Transverse colon (tissue), 3 donors: ENCODE data around the gene RCSD1.

Experiments used
- EP300 ChIP-seq: sonication (generic); formaldehyde crosslinking; IDR thresholded peaks from one replicate; pipeline ENCODE4 v1.6.1; 2017; ENCODE audit warnings: antibody characterized with exemption, low read depth
- POLR2A ChIP-seq: fragments of 450-650 bp; IDR thresholded peaks from one replicate; pipeline ENCODE4 v1.6.1; 2016; ENCODE audit warnings: antibody characterized with exemption, mild to moderate bottlenecking, moderate library complexity
- TF ChIP-seq, protein P1 (sequence below), 5 experiments: fragments of 200-600 bp in 3 of 5; fragments of 450-650 bp in 2 of 5; sonication (generic) in 3 of 5; IDR thresholded peaks; 1 replicate in 2 of 5; 2 replicates in 3 of 5; pipeline ENCODE4 v1.5.1; 2016 to 2017; ENCODE audit warnings: antibody characterized with exemption in 5 of 5, inconsistent platforms in 3 of 5, mild to moderate bottlenecking in 2 of 5, moderate library complexity in 1 of 5

DNA sequence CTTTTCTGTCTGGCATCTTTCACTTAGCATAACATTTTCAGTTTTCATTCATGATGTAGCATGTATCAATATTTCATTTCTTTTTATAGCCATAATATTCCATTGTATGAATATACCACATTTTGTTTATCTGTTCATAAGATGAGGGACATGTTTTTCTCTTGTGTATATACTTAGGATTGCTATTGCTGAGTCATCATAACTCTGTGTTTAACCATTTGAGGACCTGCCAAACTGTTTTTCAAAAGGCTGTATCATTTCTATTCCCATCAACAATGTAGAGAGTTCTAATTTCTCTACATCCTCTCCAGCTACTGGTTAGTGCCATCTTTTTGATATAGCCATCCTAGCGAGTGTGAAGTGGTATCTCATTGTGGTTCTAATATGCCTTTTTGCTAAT, 118.0 kb downstream of the RCSD1 start:
- TF ChIP-seq POLR2A (no peak), EP300 (no peak)
- TF ChIP-seq, protein P1, sequence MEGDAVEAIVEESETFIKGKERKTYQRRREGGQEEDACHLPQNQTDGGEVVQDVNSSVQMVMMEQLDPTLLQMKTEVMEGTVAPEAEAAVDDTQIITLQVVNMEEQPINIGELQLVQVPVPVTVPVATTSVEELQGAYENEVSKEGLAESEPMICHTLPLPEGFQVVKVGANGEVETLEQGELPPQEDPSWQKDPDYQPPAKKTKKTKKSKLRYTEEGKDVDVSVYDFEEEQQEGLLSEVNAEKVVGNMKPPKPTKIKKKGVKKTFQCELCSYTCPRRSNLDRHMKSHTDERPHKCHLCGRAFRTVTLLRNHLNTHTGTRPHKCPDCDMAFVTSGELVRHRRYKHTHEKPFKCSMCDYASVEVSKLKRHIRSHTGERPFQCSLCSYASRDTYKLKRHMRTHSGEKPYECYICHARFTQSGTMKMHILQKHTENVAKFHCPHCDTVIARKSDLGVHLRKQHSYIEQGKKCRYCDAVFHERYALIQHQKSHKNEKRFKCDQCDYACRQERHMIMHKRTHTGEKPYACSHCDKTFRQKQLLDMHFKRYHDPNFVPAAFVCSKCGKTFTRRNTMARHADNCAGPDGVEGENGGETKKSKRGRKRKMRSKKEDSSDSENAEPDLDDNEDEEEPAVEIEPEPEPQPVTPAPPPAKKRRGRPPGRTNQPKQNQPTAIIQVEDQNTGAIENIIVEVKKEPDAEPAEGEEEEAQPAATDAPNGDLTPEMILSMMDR (IDR thresholded peaks at IDR 0.05) = no peak
